ENCODE results near the gene GPR132. TPM values are rescaled to one million over a fixed set of nuclear protein-coding genes. Genes with fewer than 3 reads are reported as not detected.

Gene GPR132
- total RNA-seq, 1 donor from 2014 or later: 7.2 TPM

DNA sequence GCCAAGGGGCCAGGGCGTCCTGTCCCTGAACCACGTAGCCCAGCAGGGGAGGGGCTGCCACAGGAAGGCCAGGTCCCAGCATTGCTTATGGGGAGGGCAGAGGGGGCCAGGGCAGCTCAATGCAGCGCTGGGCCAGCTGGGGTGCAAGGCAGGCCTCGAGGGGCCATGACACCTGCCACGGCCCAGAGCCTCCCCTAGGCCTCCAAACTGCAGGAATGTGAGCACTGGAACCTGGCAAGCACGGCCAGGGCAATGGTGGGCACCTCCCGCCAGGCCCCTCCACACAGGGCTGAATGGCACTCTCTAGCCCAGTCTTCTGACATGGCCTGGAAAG is 32.5 kb upstream of the GPR132 start:
- intact Hi-C loops (cut with DNase I): no loop called here
- Histone ChIP-seq H3K27ac (no peak overlapping the region), H3K4me1 (peaks cover 16% of the 10 kb centered on the region), H3K9me3 (no peaks in the 10 kb centered on the region), H3K36me3 (no peaks in the 10 kb centered on the region), H3K27me3 (ENCODE audit: low read depth) (no peaks in the 10 kb centered on the region), H3K4me3 (no peak overlapping the region)
- ATAC-seq (no peak), DNase-seq (no peak)
- TF ChIP-seq, protein P1, sequence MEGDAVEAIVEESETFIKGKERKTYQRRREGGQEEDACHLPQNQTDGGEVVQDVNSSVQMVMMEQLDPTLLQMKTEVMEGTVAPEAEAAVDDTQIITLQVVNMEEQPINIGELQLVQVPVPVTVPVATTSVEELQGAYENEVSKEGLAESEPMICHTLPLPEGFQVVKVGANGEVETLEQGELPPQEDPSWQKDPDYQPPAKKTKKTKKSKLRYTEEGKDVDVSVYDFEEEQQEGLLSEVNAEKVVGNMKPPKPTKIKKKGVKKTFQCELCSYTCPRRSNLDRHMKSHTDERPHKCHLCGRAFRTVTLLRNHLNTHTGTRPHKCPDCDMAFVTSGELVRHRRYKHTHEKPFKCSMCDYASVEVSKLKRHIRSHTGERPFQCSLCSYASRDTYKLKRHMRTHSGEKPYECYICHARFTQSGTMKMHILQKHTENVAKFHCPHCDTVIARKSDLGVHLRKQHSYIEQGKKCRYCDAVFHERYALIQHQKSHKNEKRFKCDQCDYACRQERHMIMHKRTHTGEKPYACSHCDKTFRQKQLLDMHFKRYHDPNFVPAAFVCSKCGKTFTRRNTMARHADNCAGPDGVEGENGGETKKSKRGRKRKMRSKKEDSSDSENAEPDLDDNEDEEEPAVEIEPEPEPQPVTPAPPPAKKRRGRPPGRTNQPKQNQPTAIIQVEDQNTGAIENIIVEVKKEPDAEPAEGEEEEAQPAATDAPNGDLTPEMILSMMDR (IDR thresholded peaks at IDR 0.05): no peak

DNA sequence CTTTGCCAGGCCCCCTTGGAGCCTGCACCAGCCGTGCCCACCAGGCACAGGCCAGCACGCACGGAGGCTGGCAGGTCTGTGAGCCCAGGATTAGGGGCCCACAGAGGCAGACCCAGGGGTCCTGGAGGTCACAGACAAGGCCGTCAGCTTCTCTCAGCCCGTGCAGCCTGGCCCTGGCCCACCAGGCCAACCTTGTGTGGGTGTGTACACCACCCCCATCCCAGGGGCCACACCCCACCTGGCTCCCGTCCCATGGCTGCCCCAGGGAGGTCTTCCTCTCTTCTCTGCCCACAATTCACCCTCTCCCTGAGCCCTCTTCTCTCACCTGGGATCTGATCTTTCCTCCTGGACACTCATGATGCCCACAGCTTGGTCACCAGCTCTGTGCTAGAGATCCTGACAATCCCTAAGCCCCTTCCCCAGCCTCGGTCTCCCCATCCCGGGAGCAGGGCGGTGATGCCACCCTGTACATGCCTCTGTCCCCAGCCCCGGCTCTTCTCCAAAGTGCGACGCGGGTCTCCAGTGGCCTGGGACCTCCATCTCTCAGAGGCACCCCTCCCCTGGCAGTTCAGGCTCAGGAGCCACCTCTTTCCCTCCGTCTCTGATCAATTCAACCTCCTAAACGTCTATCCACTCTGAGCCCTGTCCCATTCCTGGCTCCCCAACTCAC is 31.1 kb upstream of the GPR132 start:
- H3K36me3 ChIP-seq: no peaks in the 10 kb centered on the region
- H3K9me3 ChIP-seq: no peaks in the 10 kb centered on the region
- DNase-seq (no peak), ATAC-seq (no peak)
- H3K27me3 ChIP-seq (ENCODE audit: low read depth): no peaks in the 10 kb centered on the region
- H3K4me3 ChIP-seq: no peak overlapping the region
- peaks cover 30% of the 10 kb centered on the region for H3K4me1 ChIP-seq
- intact Hi-C loops (cut with DNase I): no loop called here
- TF ChIP-seq, protein P1 (IDR thresholded peaks at IDR 0.05): no peak
- no peak overlapping the region for H3K27ac ChIP-seq

DNA sequence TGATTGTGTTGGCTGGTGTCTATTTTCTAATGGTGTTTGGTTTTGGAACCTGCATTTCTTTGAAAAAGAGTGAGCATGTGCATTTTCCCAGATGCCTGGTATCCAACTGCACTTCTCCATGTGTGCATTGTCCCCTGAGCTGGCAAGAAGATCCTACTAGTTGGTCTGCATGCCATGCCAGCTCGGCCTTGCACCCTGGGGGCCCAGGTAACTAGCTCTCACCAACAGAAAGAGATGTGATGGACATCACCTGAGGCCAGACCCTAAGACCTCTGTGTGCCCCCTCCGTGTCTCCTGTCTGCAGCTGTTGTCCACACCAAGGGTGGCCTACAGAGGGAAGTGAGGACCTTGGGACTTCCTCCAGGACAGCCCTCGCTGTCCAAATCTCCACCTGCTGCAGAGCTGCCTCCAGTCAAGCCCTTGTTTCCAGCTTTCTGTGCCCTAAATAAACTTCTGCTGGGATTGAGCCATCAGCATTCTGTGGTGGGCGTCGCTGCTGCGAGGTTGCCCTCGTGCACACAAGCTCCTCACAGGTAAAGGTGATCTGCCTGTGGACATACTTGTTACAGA is 30.1 kb upstream of the GPR132 start:
- ATAC-seq (no peak), DNase-seq (no peak)
- no peak overlapping the region for H3K27ac ChIP-seq
- H3K4me1 ChIP-seq: peaks cover 41% of the 10 kb centered on the region
- H3K36me3 ChIP-seq: no peaks in the 10 kb centered on the region
- intact Hi-C loops (cut with DNase I): no loop called here
- H3K9me3 ChIP-seq: no peaks in the 10 kb centered on the region
- TF ChIP-seq, protein P1 (IDR thresholded peaks at IDR 0.05): no peak
- H3K27me3 ChIP-seq (ENCODE audit: low read depth): no peaks in the 10 kb centered on the region
- no peak overlapping the region for H3K4me3 ChIP-seq

DNA sequence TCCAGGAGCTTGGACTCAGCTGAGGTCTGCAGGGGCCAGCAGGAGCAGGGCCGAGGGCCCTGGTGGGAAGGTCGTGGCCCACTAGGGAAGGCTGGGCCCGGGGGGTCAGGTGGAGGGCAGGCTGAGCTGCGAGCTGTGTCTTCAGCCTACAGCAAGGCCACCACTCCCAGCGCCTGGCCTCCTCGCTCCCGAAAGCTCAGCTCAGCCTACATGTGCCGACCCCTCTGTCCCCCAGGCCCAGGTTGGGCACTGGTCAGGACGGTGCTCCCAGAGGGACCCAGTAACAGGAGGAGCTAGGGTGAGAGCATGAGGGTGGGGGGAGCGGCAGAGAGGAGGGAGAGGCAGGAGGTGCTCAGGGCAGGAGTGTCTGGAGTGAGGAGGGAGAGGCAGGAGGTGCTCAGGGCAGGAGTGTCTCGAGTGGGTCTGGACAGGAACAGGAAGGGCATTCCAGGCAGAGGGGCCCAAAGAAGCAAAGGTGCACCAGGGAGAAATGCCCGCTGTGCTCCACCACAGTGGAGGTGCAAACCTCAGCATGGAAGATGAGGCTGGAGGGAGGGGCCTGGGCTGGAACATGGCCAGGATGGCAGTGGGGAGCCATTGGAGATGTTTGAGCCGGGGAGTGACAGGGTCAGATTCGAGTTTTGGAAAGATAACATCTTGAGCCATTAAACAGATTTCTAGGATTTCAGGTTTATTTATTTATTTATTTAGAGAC is 29.1 kb upstream of the GPR132 start:
- peak; percentile 59 for DNase-seq
- peaks cover 46% of the 10 kb centered on the region for H3K4me1 ChIP-seq
- ATAC-seq: peak; percentile 6 to 19
- peak overlapping the region; percentile 89 for H3K27ac ChIP-seq
- intact Hi-C loops (cut with DNase I): no loop called here
- H3K27me3 ChIP-seq (ENCODE audit: low read depth): no peaks in the 10 kb centered on the region
- TF ChIP-seq, protein P1 (IDR thresholded peaks at IDR 0.05): no peak
- H3K9me3 ChIP-seq: no peaks in the 10 kb centered on the region
- no peaks in the 10 kb centered on the region for H3K36me3 ChIP-seq
- peak overlapping the region; percentile 71 for H3K4me3 ChIP-seq

DNA sequence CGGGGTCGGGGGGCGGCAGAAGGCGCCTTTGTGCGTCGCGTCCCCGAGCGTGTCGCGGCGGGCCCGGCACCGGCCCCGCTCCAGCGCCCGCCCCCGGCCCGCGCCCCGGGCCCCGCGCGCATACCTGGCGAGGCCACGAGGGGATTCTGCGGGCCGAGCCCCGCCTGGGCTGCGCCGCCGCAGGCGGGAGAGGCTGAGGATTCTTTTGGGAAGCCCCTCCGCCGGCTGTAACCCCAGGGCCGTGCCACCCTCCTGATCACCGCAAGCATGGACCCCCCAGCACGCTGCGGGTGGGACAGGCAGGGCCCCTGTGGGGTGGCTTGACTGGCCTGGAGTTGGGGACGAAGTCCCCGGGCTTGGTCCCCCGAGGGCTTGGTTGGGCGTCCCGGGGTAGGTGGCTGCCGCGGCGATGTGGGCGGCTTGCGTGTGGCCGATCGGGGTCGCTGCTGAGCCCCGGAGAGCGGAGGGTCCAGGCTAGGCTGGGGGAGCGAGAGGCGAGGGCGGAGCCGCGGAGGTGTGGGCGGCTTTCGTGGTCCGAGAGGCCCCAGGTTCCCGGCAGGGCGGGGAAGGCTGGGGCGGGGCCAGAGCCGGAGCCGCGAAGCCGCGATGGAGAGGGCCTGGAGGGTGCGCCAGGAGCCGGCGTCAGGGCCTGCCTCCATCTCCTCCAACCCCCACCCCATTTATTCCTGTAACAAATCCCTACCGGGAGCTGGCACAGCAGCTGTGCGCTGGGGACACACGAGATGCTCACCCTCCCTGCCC is 28.4 kb upstream of the GPR132 start:
- H3K4me1 ChIP-seq: peaks cover 49% of the 10 kb centered on the region
- DNase-seq (peak; percentile 89), ATAC-seq (peak; percentile 81 to 85)
- peak overlapping the region; percentile 71 for H3K4me3 ChIP-seq
- H3K36me3 ChIP-seq: no peaks in the 10 kb centered on the region
- peak overlapping the region; percentile 89 for H3K27ac ChIP-seq
- TF ChIP-seq, protein P1 (IDR thresholded peaks at IDR 0.05): peak; percentile 55
- H3K9me3 ChIP-seq: no peaks in the 10 kb centered on the region
- intact Hi-C loops (cut with DNase I): no loop called here
- H3K27me3 ChIP-seq (ENCODE audit: low read depth): no peaks in the 10 kb centered on the region

Data from lower lobe of right lung (tissue), 2 donors.